ENCODE results near the gene ZNF821. TPM values are rescaled to one million over a fixed set of nuclear protein-coding genes. Genes with fewer than 3 reads are reported as not detected.

The ZNF821 gene
- total RNA-seq, result 5.6 TPM
- long read RNA-seq, partial matches to known transcripts, result 1 of 23 reads
- long read RNA-seq, other reads (novel, unspliced or antisense), result 14 of 23 reads

GRCh38 chr16:71883849-71884638 is at the start of gene ZNF821:
TSS of gene ZNF821 (minus strand) at chr16:71884182. CDS start at chr16:71879946, 4,236 bp downstream.
- TF ChIP-seq CTCF (IDR thresholded peaks at IDR 0.05), result no peak
- peak; percentile 90 for DNase-seq
- ATAC-seq, result peak; percentile 93
- intact Hi-C loops (cut with DNase I), result no loop called here
- H3K27me3 ChIP-seq, result no peaks in the 10 kb centered on the region
- peak within 1 kb of the TSS; percentile 88 for H3K27ac ChIP-seq
- H3K4me1 ChIP-seq, result peaks cover 23% of the 10 kb centered on the region
- H3K9me3 ChIP-seq, result no peaks in the 10 kb centered on the region
- peaks cover 18% of the 10 kb centered on the region for H3K36me3 ChIP-seq
- peak within 1 kb of the TSS; percentile 81 for H3K4me3 ChIP-seq

- DNase-seq (no peak), ATAC-seq (no peak)
- Histone ChIP-seq H3K27ac (no peak overlapping the region), H3K9me3 (no peaks in the 10 kb centered on the region), H3K36me3 (peaks cover 72% of the 10 kb centered on the region), H3K27me3 (no peaks in the 10 kb centered on the region), H3K4me3 (no peak overlapping the region), H3K4me1 (peaks cover 11% of the 10 kb centered on the region)
- TF ChIP-seq CTCF (IDR thresholded peaks at IDR 0.05), result no peak
- intact Hi-C loops (cut with DNase I), result no loop called here
Observed at GRCh38 chr16:71933017-71933416, 49.0 kb upstream of the ZNF821 start.

- intact Hi-C loops (cut with DNase I), result no loop called here
- no peak for TF ChIP-seq CTCF (IDR thresholded peaks at IDR 0.05)
- Histone ChIP-seq H3K9me3 (no peaks in the 10 kb centered on the region), H3K27ac (no peak overlapping the region), H3K36me3 (peaks cover 85% of the 10 kb centered on the region), H3K27me3 (no peaks in the 10 kb centered on the region), H3K4me1 (peaks cover 26% of the 10 kb centered on the region), H3K4me3 (no peak overlapping the region)
- DNase-seq (no peak), ATAC-seq (no peak)
Observed at GRCh38 chr16:71931599-71931998, 47.6 kb upstream of the ZNF821 start.

GRCh38 chr16:71931001-71931400 is 47.0 kb upstream of the ZNF821 start:
- H3K27ac ChIP-seq, result no peak overlapping the region
- intact Hi-C loops (cut with DNase I), result no loop called here
- H3K27me3 ChIP-seq, result no peaks in the 10 kb centered on the region
- DNase-seq (no peak), ATAC-seq (no peak)
- H3K4me1 ChIP-seq, result peaks cover 31% of the 10 kb centered on the region
- no peaks in the 10 kb centered on the region for H3K9me3 ChIP-seq
- no peak for TF ChIP-seq CTCF (IDR thresholded peaks at IDR 0.05)
- H3K36me3 ChIP-seq, result peaks cover 91% of the 10 kb centered on the region
- no peak overlapping the region for H3K4me3 ChIP-seq

- no peak for TF ChIP-seq CTCF (IDR thresholded peaks at IDR 0.05)
- no peaks in the 10 kb centered on the region for H3K9me3 ChIP-seq
- H3K4me1 ChIP-seq, result peaks cover 31% of the 10 kb centered on the region
- no peak overlapping the region for H3K4me3 ChIP-seq
- H3K27me3 ChIP-seq, result no peaks in the 10 kb centered on the region
- peaks cover 95% of the 10 kb centered on the region for H3K36me3 ChIP-seq
- no peak overlapping the region for H3K27ac ChIP-seq
- no peak for ATAC-seq
- DNase-seq, result no peak
- intact Hi-C loops (cut with DNase I), result no loop called here
Observed at GRCh38 chr16:71930013-71930563, 46.1 kb upstream of the ZNF821 start.

All from upper lobe of right lung (tissue), 1 donor.